Measurements from ENCODE around the gene SDS. TPM values are rescaled to one million over a fixed set of nuclear protein-coding genes. Genes with fewer than 3 reads are reported as not detected.

The SDS gene
- total RNA-seq, 1 donor from 2014 or later: not detected

- no peak for TF ChIP-seq CTCF (conservative IDR thresholded peaks at IDR 0.05)
- Mint-ChIP-seq H3K27ac (no peak overlapping the region), H3K9me3 (no peaks in the 10 kb centered on the region), H3K36me3 (peaks cover 3% of the 10 kb centered on the region), H3K27me3 (no peaks in the 10 kb centered on the region), H3K4me3 (no peak overlapping the region), H3K4me1 (ENCODE audit: unreplicated experiment) (no peaks in the 10 kb centered on the region)
- DNase-seq (ENCODE audit: extremely low spot score, unreplicated experiment): no peak
These were observed 16.1 kb downstream of the SDS start for GRCh38 chr12:113387631-113388030.

GRCh38 chr12:113386866-113387566 lies 16.7 kb downstream of the SDS start:
- no peak overlapping the region for H3K27ac Mint-ChIP-seq
- H3K9me3 Mint-ChIP-seq: no peaks in the 10 kb centered on the region
- H3K4me3 Mint-ChIP-seq: no peak overlapping the region
- no peak for TF ChIP-seq CTCF (conservative IDR thresholded peaks at IDR 0.05)
- H3K27me3 Mint-ChIP-seq: no peaks in the 10 kb centered on the region
- peaks cover 3% of the 10 kb centered on the region for H3K36me3 Mint-ChIP-seq
- DNase-seq (ENCODE audit: extremely low spot score, unreplicated experiment): no peak
- H3K4me1 Mint-ChIP-seq (ENCODE audit: unreplicated experiment): no peaks in the 10 kb centered on the region

GRCh38 chr12:113385282-113385882 lies 18.3 kb downstream of the SDS start:
- H3K27me3 Mint-ChIP-seq: no peaks in the 10 kb centered on the region
- no peak for TF ChIP-seq CTCF (conservative IDR thresholded peaks at IDR 0.05)
- no peak overlapping the region for H3K27ac Mint-ChIP-seq
- peaks cover 3% of the 10 kb centered on the region for H3K36me3 Mint-ChIP-seq
- H3K4me3 Mint-ChIP-seq: no peak overlapping the region
- no peak for DNase-seq (ENCODE audit: extremely low spot score, unreplicated experiment)
- H3K9me3 Mint-ChIP-seq: no peaks in the 10 kb centered on the region
- H3K4me1 Mint-ChIP-seq (ENCODE audit: unreplicated experiment): peaks cover 3% of the 10 kb centered on the region

GRCh38 chr12:113384778-113385177 lies 18.9 kb downstream of the SDS start:
- no peak for DNase-seq (ENCODE audit: extremely low spot score, unreplicated experiment)
- Mint-ChIP-seq H3K9me3 (no peaks in the 10 kb centered on the region), H3K4me1 (ENCODE audit: unreplicated experiment) (peaks cover 3% of the 10 kb centered on the region), H3K27ac (no peak overlapping the region), H3K27me3 (no peaks in the 10 kb centered on the region), H3K36me3 (peaks cover 3% of the 10 kb centered on the region), H3K4me3 (no peak overlapping the region)
- no peak for TF ChIP-seq CTCF (conservative IDR thresholded peaks at IDR 0.05)

- no peak for TF ChIP-seq CTCF (conservative IDR thresholded peaks at IDR 0.05)
- Mint-ChIP-seq H3K9me3 (no peaks in the 10 kb centered on the region), H3K27me3 (no peaks in the 10 kb centered on the region), H3K4me1 (ENCODE audit: unreplicated experiment) (peaks cover 3% of the 10 kb centered on the region), H3K4me3 (no peak overlapping the region), H3K36me3 (peaks cover 8% of the 10 kb centered on the region), H3K27ac (no peak overlapping the region)
- DNase-seq (ENCODE audit: extremely low spot score, unreplicated experiment): no peak
These were observed 21.5 kb downstream of the SDS start for GRCh38 chr12:113382206-113382605.
